Right lobe of liver (tissue), 6 donors: Measurements from ENCODE around the gene MISP3. TPM values are rescaled to one million over a fixed set of nuclear protein-coding genes. Genes with fewer than 3 reads are reported as not detected.

ENCODE experiments used
- ATAC-seq, 4 donors: fragments of 200-7000 bp; cut with Tn5 transposase; one replicate each; pipeline ENCODE4 v1.9.1; 2020; ENCODE audit warnings: mild to moderate bottlenecking in 4 of 4, moderate library complexity in 4 of 4
- DNase-seq, 3 donors: peaks; one replicate each; pipeline ENCODE4 v3.0.0-alpha.2; 2020
- H3K27ac ChIP-seq, 3 donors: fragments of 200-600 bp; one replicate each; pipeline ENCODE4 v1.8.0; 2022
- H3K27me3 ChIP-seq, 2 donors: fragments of 200-600 bp; one replicate each; pipeline ENCODE4 v1.8.0; 2022
- H3K36me3 ChIP-seq, 4 donors: fragments of 200-600 bp; sonication (generic) in 1 of 4; one replicate each; pipeline versions ENCODE4 v1.5.1 to v1.8.0; 2017 to 2022; ENCODE audit warnings: control low read depth in 1 of 4
- H3K4me1 ChIP-seq, 4 donors: fragments of 200-600 bp; sonication (generic) in 1 of 4; one replicate each; pipeline versions ENCODE4 v1.5.1 to v1.8.0; 2017 to 2022; ENCODE audit warnings: control low read depth in 1 of 4
- H3K4me3 ChIP-seq, 3 donors: fragments of 200-600 bp; one replicate each; pipeline ENCODE4 v1.8.0; 2022
- H3K9me3 ChIP-seq, 4 donors: fragments of 200-600 bp; sonication (generic) in 1 of 4; one replicate each; pipeline versions ENCODE4 v1.5.1 to v1.8.0; 2017 to 2022; ENCODE audit warnings: control low read depth in 1 of 4
- POLR2A ChIP-seq: fragments of 450-650 bp; IDR thresholded peaks from one replicate; pipeline ENCODE4 v1.6.1; 2017; ENCODE audit warnings: antibody characterized with exemption, mild to moderate bottlenecking
- WGBS: methylation state at CpG from one replicate; pipeline ENCODE4 v1.1.6; 2018; ENCODE audit warnings: low coverage, low lambda C conversion rate; ENCODE audit not compliant: insufficient coverage; ENCODE audit errors: missing lambda C conversion rate; 5-methylcytosine and 5-hydroxymethylcytosine counted together
- intact Hi-C, 2 donors: fragments of 100-400 bp; cut with DNase I; formaldehyde crosslinking; loops; one replicate each; pipeline versions ENCODE4 v1.11.2 to v1.14.1; 2022
- total RNA-seq, 6 experiments: library from RNA; depleted of rRNA in 2 of 6; stranded (reverse); fragments of >200 nt in 2 of 6; fragmentation: NEBNext Ultra II Directional in 3 of 6; extraction: Animal tissue kit (Norgen Biotek cat#: 25700) in 3 of 6; gene quantifications; one replicate each; pipeline versions ENCODE4 v1.1.0 to v1.2.4, GENCODE V29; 2016 to 2023
- TF ChIP-seq, protein P1 (sequence below), 4 donors: fragments of 200-600 bp in 3 of 4; fragments of 450-650 bp in 1 of 4; IDR thresholded peaks; one replicate each; pipeline versions ENCODE4 v1.5.1 to v1.8.0; 2016 to 2022; ENCODE audit warnings: antibody characterized with exemption in 4 of 4, mild to moderate bottlenecking in 2 of 4
- donor health status: DM: no; HTN: yes; CAD: no.
- donor health status: DM: no; HTN: no; CAD: no.
- donor health status: DM: no; HTN: no; CAD: no.
- donor health status: DM: no; HTN: yes; CAD: no.
- donor health status: DM: no; HTN: yes; CAD: no.

The MISP3 gene
- total RNA-seq, 6 experiments from 2014 or later, result 3.6 to 12.0 (median 6.1) TPM

GRCh38 chr19:14122924-14123323 is 50.3 kb downstream of the MISP3 start:
- no peaks in the 10 kb centered on the region for H3K27me3 ChIP-seq
- intact Hi-C loops, result no loop called here
- peaks cover 0 to 25% (median 8%) of the 10 kb centered on the region in 4 donors for H3K4me1 ChIP-seq
- no peak overlapping the region for H3K4me3 ChIP-seq
- DNase-seq, result no peak
- TF ChIP-seq POLR2A, result no peak
- TF ChIP-seq, protein P1, sequence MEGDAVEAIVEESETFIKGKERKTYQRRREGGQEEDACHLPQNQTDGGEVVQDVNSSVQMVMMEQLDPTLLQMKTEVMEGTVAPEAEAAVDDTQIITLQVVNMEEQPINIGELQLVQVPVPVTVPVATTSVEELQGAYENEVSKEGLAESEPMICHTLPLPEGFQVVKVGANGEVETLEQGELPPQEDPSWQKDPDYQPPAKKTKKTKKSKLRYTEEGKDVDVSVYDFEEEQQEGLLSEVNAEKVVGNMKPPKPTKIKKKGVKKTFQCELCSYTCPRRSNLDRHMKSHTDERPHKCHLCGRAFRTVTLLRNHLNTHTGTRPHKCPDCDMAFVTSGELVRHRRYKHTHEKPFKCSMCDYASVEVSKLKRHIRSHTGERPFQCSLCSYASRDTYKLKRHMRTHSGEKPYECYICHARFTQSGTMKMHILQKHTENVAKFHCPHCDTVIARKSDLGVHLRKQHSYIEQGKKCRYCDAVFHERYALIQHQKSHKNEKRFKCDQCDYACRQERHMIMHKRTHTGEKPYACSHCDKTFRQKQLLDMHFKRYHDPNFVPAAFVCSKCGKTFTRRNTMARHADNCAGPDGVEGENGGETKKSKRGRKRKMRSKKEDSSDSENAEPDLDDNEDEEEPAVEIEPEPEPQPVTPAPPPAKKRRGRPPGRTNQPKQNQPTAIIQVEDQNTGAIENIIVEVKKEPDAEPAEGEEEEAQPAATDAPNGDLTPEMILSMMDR (IDR thresholded peaks at IDR 0.05), result no peak
- H3K36me3 ChIP-seq, result no peaks in the 10 kb centered on the region
- ATAC-seq, result no peak
- H3K27ac ChIP-seq, result no peak overlapping the region
- WGBS, result 94% methylated on average over 6 of the region's 6 CpGs
- H3K9me3 ChIP-seq, result no peaks in the 10 kb centered on the region

Other genes starting within 250 kb of the MISP3 start
- gene NANOS3, start 195.7 kb upstream of the MISP3 start, total RNA-seq, result not detected
- gene BRME1, start 166.7 kb upstream of the MISP3 start, total RNA-seq, result 1 to 10 TPM in 4 of 6 experiments, under 1 TPM in 2; 0.34 to 3.7 (median 1.2) TPM
- gene CC2D1A, start 166.6 kb upstream of the MISP3 start, total RNA-seq, result 10 to 100 TPM; 16.5 to 29.8 (median 18.1) TPM
- under 1 TPM in 2 of 6 experiments, not detected in 4; 0.19 to 0.33 TPM for gene PODNL1, start 134.4 kb upstream of the MISP3 start, total RNA-seq
- 1 to 10 TPM; 5.6 to 8.7 (median 7.7) TPM for gene DCAF15, start 120.3 kb upstream of the MISP3 start, total RNA-seq
- gene RFX1, start 66.5 kb upstream of the MISP3 start, total RNA-seq, result 1 to 10 TPM; 2.5 to 9.3 (median 5.7) TPM
- not detected for gene RLN3, start 44.6 kb upstream of the MISP3 start, total RNA-seq
- 1 to 10 TPM; 1.1 to 3.0 (median 1.5) TPM for gene IL27RA, start 41.0 kb upstream of the MISP3 start, total RNA-seq
- gene PALM3, start 10.7 kb upstream of the MISP3 start, total RNA-seq, result 10 to 100 TPM in 4 of 6 experiments, 1 to 10 TPM in 2; 5.3 to 33.9 (median 17.0) TPM
- gene C19orf67, start 13.0 kb downstream of the MISP3 start, total RNA-seq, result under 1 TPM in 1 of 6 experiments, not detected in 5; 0.27 TPM
- gene SAMD1, start 18.0 kb downstream of the MISP3 start, total RNA-seq, result 10 to 100 TPM in 5 of 6 experiments, 1 to 10 TPM in 1; 10.0 to 25.3 (median 15.6) TPM
- 10 to 100 TPM; 54.8 to 87.5 (median 63.1) TPM for gene PRKACA, start 45.0 kb downstream of the MISP3 start, total RNA-seq
- 1 to 10 TPM in 2 of 6 experiments, under 1 TPM in 4; 0.24 to 5.3 (median 0.61) TPM for gene ASF1B, start 63.8 kb downstream of the MISP3 start, total RNA-seq
- 1 to 10 TPM in 3 of 6 experiments, under 1 TPM in 3; 0.46 to 4.6 (median 1.3) TPM for gene ADGRL1, start 133.4 kb downstream of the MISP3 start, total RNA-seq